Keratinocyte (primary cell): Measurements from ENCODE around the gene BICD1. TPM values are rescaled to one million over a fixed set of nuclear protein-coding genes. Genes with fewer than 3 reads are reported as not detected.

Source experiments
- DNase-seq: peaks from one replicate; pipeline ENCODE4 v3.0.0-alpha.2; 2011; ENCODE audit warnings: low read depth, missing footprints, low spot score
- FAIRE-seq: peaks from 2 replicates; lab custom pipeline; 2011; peaks lifted over from hg19 to GRCh38; lab: Jason Lieb, UNC
- H2AFZ ChIP-seq: 2 replicates; pipeline ENCODE4 v1.6.0; 2012; ENCODE audit warnings: low read length, control low read depth, inconsistent platforms; ENCODE audit not compliant: control insufficient read depth
- H3K27ac ChIP-seq: 2 replicates; pipeline ENCODE4 v1.5.1; 2011; ENCODE audit warnings: low read length; ENCODE audit not compliant: control insufficient read depth, insufficient read depth
- H3K27me3 ChIP-seq: 3 replicates; pipeline ENCODE4 v1.6.0; 2011; ENCODE audit warnings: low read length; ENCODE audit not compliant: control insufficient read depth, insufficient read depth; ENCODE audit errors: extremely low read depth
- H3K36me3 ChIP-seq, 2 experiments: 2 replicates in 1 of 2; 3 replicates in 1 of 2; pipeline ENCODE4 v1.5.1; 2011; ENCODE audit warnings: low read length in 2 of 2, mild to moderate bottlenecking in 1 of 2; ENCODE audit not compliant: control insufficient read depth in 2 of 2, insufficient read depth in 2 of 2; ENCODE audit errors: extremely low read depth in 1 of 2
- H3K4me1 ChIP-seq: 3 replicates; pipeline ENCODE4 v1.5.1; 2011; ENCODE audit warnings: low read length; ENCODE audit not compliant: control insufficient read depth, insufficient read depth; ENCODE audit errors: extremely low read depth
- H3K4me2 ChIP-seq: 3 replicates; pipeline ENCODE4 v1.6.0; 2011; ENCODE audit warnings: low read depth, low read length; ENCODE audit not compliant: control insufficient read depth, insufficient read depth; ENCODE audit errors: extremely low read depth
- H3K4me3 ChIP-seq, 3 experiments: fragments of 200-600 bp in 1 of 3; sonication (generic) in 1 of 3; 2 replicates in 2 of 3; 3 replicates in 1 of 3; pipeline ENCODE4 v1.5.1; 2011 to 2016; ENCODE audit warnings: low read length in 3 of 3, mild to moderate bottlenecking in 3 of 3, control low read depth in 2 of 3, inconsistent platforms in 1 of 3, low read depth in 1 of 3, mixed read lengths in 1 of 3, mixed run types in 1 of 3, moderate library complexity in 1 of 3; ENCODE audit not compliant: control insufficient read depth in 2 of 3, insufficient read depth in 2 of 3; ENCODE audit errors: extremely low read depth in 1 of 3
- H3K79me2 ChIP-seq: 2 replicates; pipeline ENCODE4 v1.6.0; 2012; ENCODE audit warnings: low read length; ENCODE audit not compliant: control insufficient read depth, insufficient read depth
- H3K9ac ChIP-seq: 3 replicates; pipeline ENCODE4 v1.6.0; 2011; ENCODE audit warnings: low read length; ENCODE audit not compliant: control insufficient read depth, insufficient read depth; ENCODE audit errors: extremely low read depth
- H3K9me1 ChIP-seq: 3 replicates; pipeline ENCODE4 v1.6.0; 2011; ENCODE audit warnings: low read length; ENCODE audit not compliant: control insufficient read depth, insufficient read depth; ENCODE audit errors: extremely low read depth
- H3K9me3 ChIP-seq: 2 replicates; pipeline ENCODE4 v1.5.1; 2012; ENCODE audit warnings: low read depth, low read length; ENCODE audit not compliant: control insufficient read depth
- H4K20me1 ChIP-seq: 3 replicates; pipeline ENCODE4 v1.6.0; 2011; ENCODE audit warnings: low read length; ENCODE audit not compliant: control insufficient read depth, insufficient read depth; ENCODE audit errors: extremely low read depth
- CTCF ChIP-seq, 3 experiments: IDR thresholded peaks in 1 of 3; conservative IDR thresholded peaks in 1 of 3; optimal IDR thresholded peaks in 1 of 3; 2 replicates in 2 of 3; 3 replicates in 1 of 3; pipeline versions ENCODE3 to v1.5.1; 2011; ENCODE audit warnings: low read length in 3 of 3, mild to moderate bottlenecking in 3 of 3, moderate library complexity in 2 of 3, control low read depth in 1 of 3, inconsistent platforms in 1 of 3; ENCODE audit not compliant: insufficient read depth in 2 of 3; ENCODE audit errors: extremely low read depth in 1 of 3
- EZH2 ChIP-seq: IDR thresholded peaks from one replicate; pipeline ENCODE4 v1.6.1; 2012; ENCODE audit warnings: inconsistent platforms, mild to moderate bottlenecking, low read length, moderate library complexity
- dilution Hi-C: fragments of 300-500 bp; cut with MboI; formaldehyde crosslinking; loops from one replicate; pipeline ENCODE4 v1.7.0; 2020; ENCODE audit warnings: low sequenced_read_pairs; ENCODE audit not compliant: extremely low pct_ligation_motif_present
- polyA plus RNA-seq, 5 experiments: library from polyadenylated mRNA; depleted of rRNA in 3 of 5; stranded (reverse) in 3 of 5; stranded (forward) in 1 of 5; unstranded in 1 of 5; fragments of >200 nt; gene quantifications; 1 replicate in 1 of 5; 2 replicates in 3 of 5; 3 replicates in 1 of 5; pipeline versions ENCODE4 v1.2.1 to v1.2.3, GENCODE V29; 2011 to 2012; ENCODE audit warnings: missing spikeins in 2 of 5, low read depth in 1 of 5, low replicate concordance in 1 of 5

The BICD1 gene
- polyA plus RNA-seq, 1 donor (not counting 4 experiments of a cell fraction or from before 2014, with no cell fraction given), result 10.2 TPM

GRCh38 chr12:32146074-32146873 lies 39.6 kb downstream of the BICD1 start:
- no peak overlapping the region for H3K4me2 ChIP-seq
- no peak for DNase-seq
- H3K27me3 ChIP-seq, result no peaks in the 10 kb centered on the region
- H4K20me1 ChIP-seq, result no peaks in the 10 kb centered on the region
- TF ChIP-seq CTCF (optimal IDR thresholded peaks at IDR 0.05 in 1 of 3, IDR thresholded peaks at IDR 0.05 in 1 of 3, conservative IDR thresholded peaks at IDR 0.05 in 1 of 3; ENCODE audit: extremely low read depth in 1 of 3, insufficient read depth in 2 of 3, low read length in 3 of 3), result no peak
- no peak for TF ChIP-seq EZH2
- no peak overlapping the region for H2AFZ ChIP-seq
- H3K27ac ChIP-seq, result no peak overlapping the region
- no peaks in the 10 kb centered on the region for H3K36me3 ChIP-seq
- no peak overlapping the region for H3K9ac ChIP-seq
- no peaks in the 10 kb centered on the region for H3K79me2 ChIP-seq
- FAIRE-seq, result no peak
- dilution Hi-C loops, result no loop called here
- no peaks in the 10 kb centered on the region for H3K4me1 ChIP-seq
- no peak overlapping the region for H3K4me3 ChIP-seq
- no peaks in the 10 kb centered on the region for H3K9me1 ChIP-seq
- no peaks in the 10 kb centered on the region for H3K9me3 ChIP-seq

GRCh38 chr12:32148372-32148771 lies 41.7 kb downstream of the BICD1 start:
- Histone ChIP-seq H3K4me2 (no peak overlapping the region), H3K4me1 (peaks cover 3% of the 10 kb centered on the region), H3K36me3 (no peaks in the 10 kb centered on the region), H2AFZ (no peak overlapping the region), H3K4me3 (no peak overlapping the region), H3K9ac (no peak overlapping the region), H3K79me2 (no peaks in the 10 kb centered on the region), H4K20me1 (no peaks in the 10 kb centered on the region), H3K27ac (no peak overlapping the region), H3K27me3 (no peaks in the 10 kb centered on the region), H3K9me3 (no peaks in the 10 kb centered on the region), H3K9me1 (no peaks in the 10 kb centered on the region)
- no peak for TF ChIP-seq EZH2
- FAIRE-seq, result no peak
- no peak for DNase-seq
- dilution Hi-C loops, result no loop called here
